Smooth muscle cell (in vitro differentiated cells): ENCODE data around the gene BRD3OS. TPM values are rescaled to one million over a fixed set of nuclear protein-coding genes. Genes with fewer than 3 reads are reported as not detected.

Experiments used
- DNase-seq: peaks from one replicate; lab custom pipeline; 2025; ENCODE audit not compliant: unreplicated experiment; lab: John Stamatoyannopoulos, UW
- H2AFZ ChIP-seq: fragments of 200-600 bp; sonication (generic); 2 replicates; pipeline ENCODE4 v1.6.0; 2016; ENCODE audit warnings: antibody characterized with exemption, low read depth, mild to moderate bottlenecking
- H3F3A ChIP-seq: fragments of 200-600 bp; sonication (generic); 2 replicates; pipeline ENCODE4 v1.6.0; 2017; ENCODE audit warnings: antibody characterized with exemption, low read depth
- H3K27ac ChIP-seq: fragments of 200-600 bp; sonication (generic); 2 replicates; pipeline ENCODE4 v1.5.1; 2016; ENCODE audit warnings: low read depth, mild to moderate bottlenecking
- H3K27me3 ChIP-seq: fragments of 200-600 bp; sonication (generic); 2 replicates; pipeline ENCODE4 v1.6.1; 2016; ENCODE audit warnings: low read depth, mild to moderate bottlenecking
- H3K36me3 ChIP-seq: fragments of 200-600 bp; sonication (generic); 2 replicates; pipeline ENCODE4 v1.5.1; 2016; ENCODE audit warnings: low read depth
- H3K4me1 ChIP-seq: fragments of 200-600 bp; sonication (generic); 2 replicates; pipeline ENCODE4 v1.5.1; 2016; ENCODE audit warnings: low read depth
- H3K4me2 ChIP-seq: fragments of 200-600 bp; sonication (generic); 2 replicates; pipeline ENCODE4 v1.6.0; 2016; ENCODE audit warnings: mild to moderate bottlenecking
- H3K4me3 ChIP-seq: fragments of 200-600 bp; sonication (generic); 2 replicates; pipeline ENCODE4 v1.5.1; 2016; ENCODE audit warnings: mild to moderate bottlenecking
- H3K79me2 ChIP-seq: fragments of 200-600 bp; sonication (generic); 2 replicates; pipeline ENCODE4 v1.6.0; 2016; ENCODE audit warnings: low read depth, mild to moderate bottlenecking
- H3K9ac ChIP-seq: fragments of 200-600 bp; sonication (generic); 2 replicates; pipeline ENCODE4 v1.6.0; 2016; ENCODE audit warnings: low read depth
- H3K9me3 ChIP-seq: fragments of 200-600 bp; sonication (generic); replicated peaks from 2 replicates; pipeline ENCODE4 v1.5.1; 2016; ENCODE audit warnings: low read depth
- H4K20me1 ChIP-seq: fragments of 200-600 bp; sonication (generic); 2 replicates; pipeline ENCODE4 v1.6.0; 2016; ENCODE audit warnings: low read depth
- WGBS: methylation state at CpG from one replicate; pipeline ENCODE4 v1.1.7; 2016; ENCODE audit warnings: low lambda C conversion rate; 5-methylcytosine and 5-hydroxymethylcytosine counted together
- polyA plus RNA-seq: library from polyadenylated mRNA; unstranded; fragments of >200 nt; fragmentation: Nextera tagmentation; extraction: Ambion mirVana; gene quantifications from 2 replicates; pipeline ENCODE4 v1.2.1, GENCODE V29; 2016
- total RNA-seq: library from RNA; depleted of rRNA; stranded (reverse); fragments of >200 nt; gene quantifications from 2 replicates; pipeline ENCODE4 v1.2.3, GENCODE V29; 2014
- TF ChIP-seq, protein P1 (sequence below): fragments of 200-600 bp; sonication (generic); IDR thresholded peaks from 2 replicates; pipeline ENCODE4 v1.5.1; 2017; ENCODE audit warnings: borderline replicate concordance, mild to moderate bottlenecking, antibody characterized with exemption; ENCODE audit not compliant: insufficient read depth, poor library complexity, severe bottlenecking

BRD3OS gene
- total and polyA plus RNA-seq, 2 experiments from 2014 or later: 16.0 to 16.1 TPM

DNA sequence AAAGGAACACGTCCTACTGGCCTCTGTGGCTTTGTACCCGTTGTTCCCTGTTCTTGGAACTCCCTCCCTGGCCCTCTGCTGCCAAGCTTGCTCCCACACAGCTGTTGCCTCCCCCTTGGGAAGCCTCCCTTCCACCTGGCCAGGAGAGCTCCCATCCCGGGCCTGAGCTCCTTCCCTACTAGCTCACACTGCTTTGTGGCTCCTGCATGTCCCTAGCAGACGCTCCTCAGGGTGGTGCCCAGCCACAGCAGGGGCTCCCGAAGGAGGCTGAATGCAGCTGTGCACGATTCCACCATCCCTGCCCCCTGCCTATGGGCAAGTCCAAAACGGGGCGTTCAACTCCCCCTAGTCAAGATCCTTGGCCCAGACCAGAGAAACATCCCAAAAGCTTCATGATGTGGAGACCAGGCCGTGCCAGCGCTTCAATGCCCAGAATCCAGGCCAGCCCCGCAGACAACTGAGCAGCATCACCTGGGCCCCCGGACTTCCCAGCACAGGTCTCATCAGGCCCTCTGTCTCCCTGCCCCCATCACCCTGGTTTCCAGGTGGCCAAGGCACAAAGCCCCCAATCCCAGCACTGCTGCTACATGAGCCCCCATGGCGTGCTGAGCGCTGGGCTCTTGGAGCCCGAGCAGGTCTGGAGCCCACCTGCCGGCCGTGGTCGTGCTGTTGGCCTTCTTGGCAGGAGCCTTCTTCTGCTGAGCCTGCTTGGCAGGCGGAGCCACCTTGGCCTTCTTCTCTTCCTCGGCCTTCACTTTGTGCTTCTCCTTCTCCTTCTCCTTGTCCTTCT is 14.3 kb downstream of the BRD3OS start:
- Histone ChIP-seq H3K9me3 (no peaks in the 10 kb centered on the region), H3K27ac (no peak overlapping the region), H3K4me1 (no peaks in the 10 kb centered on the region), H3K4me3 (no peak overlapping the region), H3K9ac (no peak overlapping the region), H2AFZ (no peak overlapping the region), H3K27me3 (no peaks in the 10 kb centered on the region), H3K36me3 (peaks cover 3% of the 10 kb centered on the region), H4K20me1 (peaks cover 14% of the 10 kb centered on the region), H3F3A (no peaks in the 10 kb centered on the region), H3K79me2 (no peaks in the 10 kb centered on the region), H3K4me2 (no peak overlapping the region)
- 96% methylated on average over 20 of the region's 20 CpGs for WGBS
- DNase-seq: no peak
- TF ChIP-seq, protein P1, sequence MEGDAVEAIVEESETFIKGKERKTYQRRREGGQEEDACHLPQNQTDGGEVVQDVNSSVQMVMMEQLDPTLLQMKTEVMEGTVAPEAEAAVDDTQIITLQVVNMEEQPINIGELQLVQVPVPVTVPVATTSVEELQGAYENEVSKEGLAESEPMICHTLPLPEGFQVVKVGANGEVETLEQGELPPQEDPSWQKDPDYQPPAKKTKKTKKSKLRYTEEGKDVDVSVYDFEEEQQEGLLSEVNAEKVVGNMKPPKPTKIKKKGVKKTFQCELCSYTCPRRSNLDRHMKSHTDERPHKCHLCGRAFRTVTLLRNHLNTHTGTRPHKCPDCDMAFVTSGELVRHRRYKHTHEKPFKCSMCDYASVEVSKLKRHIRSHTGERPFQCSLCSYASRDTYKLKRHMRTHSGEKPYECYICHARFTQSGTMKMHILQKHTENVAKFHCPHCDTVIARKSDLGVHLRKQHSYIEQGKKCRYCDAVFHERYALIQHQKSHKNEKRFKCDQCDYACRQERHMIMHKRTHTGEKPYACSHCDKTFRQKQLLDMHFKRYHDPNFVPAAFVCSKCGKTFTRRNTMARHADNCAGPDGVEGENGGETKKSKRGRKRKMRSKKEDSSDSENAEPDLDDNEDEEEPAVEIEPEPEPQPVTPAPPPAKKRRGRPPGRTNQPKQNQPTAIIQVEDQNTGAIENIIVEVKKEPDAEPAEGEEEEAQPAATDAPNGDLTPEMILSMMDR: no peak

DNA sequence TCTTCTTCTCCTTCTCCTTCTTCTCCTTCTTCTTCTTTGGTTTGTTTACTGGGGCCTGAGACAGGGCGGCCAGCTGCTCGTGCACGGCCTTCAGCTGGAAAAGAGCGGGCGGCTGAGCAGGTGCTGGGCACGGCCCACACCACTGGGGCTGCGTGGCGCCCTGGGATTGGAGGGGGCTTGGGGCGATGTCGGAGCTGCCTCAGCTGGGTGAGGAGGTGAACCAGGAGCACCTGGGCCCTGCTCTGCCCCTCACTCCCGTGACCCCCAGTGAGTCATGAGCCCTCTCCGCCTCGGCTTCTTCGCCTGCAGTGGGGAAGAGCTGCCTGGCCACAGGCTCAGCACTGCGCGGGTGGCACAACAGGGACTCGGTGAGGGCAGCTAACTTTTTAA is 14.9 kb downstream of the BRD3OS start:
- H3K9ac ChIP-seq: no peak overlapping the region
- no peaks in the 10 kb centered on the region for H3F3A ChIP-seq
- DNase-seq: no peak
- H3K27me3 ChIP-seq: no peaks in the 10 kb centered on the region
- TF ChIP-seq, protein P1: no peak
- no peak overlapping the region for H3K4me3 ChIP-seq
- no peaks in the 10 kb centered on the region for H3K9me3 ChIP-seq
- no peak overlapping the region for H2AFZ ChIP-seq
- H3K4me1 ChIP-seq: no peaks in the 10 kb centered on the region
- no peak overlapping the region for H3K4me2 ChIP-seq
- H4K20me1 ChIP-seq: peaks cover 17% of the 10 kb centered on the region
- H3K79me2 ChIP-seq: no peaks in the 10 kb centered on the region
- 99% methylated on average over 17 of the region's 17 CpGs for WGBS
- no peak overlapping the region for H3K27ac ChIP-seq
- peaks cover 3% of the 10 kb centered on the region for H3K36me3 ChIP-seq

DNA sequence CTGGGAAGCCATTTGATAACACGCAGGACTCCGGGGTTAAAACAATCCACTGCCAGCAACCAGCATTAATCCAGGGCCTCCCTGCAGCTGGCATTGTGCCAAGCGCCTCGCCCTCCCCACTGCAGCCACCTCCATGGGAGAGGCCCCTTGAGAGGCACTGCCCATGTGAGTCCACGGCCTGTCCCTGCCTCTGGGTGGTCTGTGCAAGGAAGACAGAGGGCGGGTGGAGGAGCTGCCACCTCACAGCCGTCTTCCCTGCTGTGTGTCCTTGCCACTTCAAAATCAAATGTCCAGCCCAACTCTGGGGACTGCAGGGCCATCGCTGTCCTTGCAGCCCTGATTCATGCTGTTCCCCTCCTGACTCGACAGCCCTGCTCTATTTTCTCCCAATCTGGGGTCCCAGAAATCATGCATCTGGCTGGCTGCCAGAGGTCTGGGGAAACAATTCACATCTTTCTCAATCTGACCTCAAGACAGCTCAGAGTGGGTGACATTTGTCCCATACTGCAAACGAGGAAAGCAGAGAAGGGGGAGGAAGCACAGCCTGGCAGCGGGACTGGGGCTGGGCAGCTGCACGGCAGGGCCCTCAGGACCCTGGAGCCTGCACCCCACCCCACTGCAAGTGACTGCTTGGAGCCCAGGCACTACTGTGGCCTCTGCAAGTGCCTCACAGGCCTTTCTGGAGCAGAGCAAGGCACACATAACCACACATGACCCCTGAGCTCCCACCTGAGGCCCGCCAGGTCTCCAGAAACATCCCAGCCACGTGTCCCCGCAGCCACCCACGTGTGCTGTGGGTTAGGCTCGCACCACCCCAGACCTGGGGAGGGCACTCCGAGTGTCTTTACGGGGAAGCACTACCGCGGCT is 15.7 kb downstream of the BRD3OS start:
- H3K4me2 ChIP-seq: no peak overlapping the region
- no peaks in the 10 kb centered on the region for H3K4me1 ChIP-seq
- no peaks in the 10 kb centered on the region for H3K79me2 ChIP-seq
- no peak overlapping the region for H3K27ac ChIP-seq
- H3K4me3 ChIP-seq: no peak overlapping the region
- H3F3A ChIP-seq: no peaks in the 10 kb centered on the region
- H3K36me3 ChIP-seq: peaks cover 3% of the 10 kb centered on the region
- H3K27me3 ChIP-seq: no peaks in the 10 kb centered on the region
- H3K9ac ChIP-seq: no peak overlapping the region
- H4K20me1 ChIP-seq: peaks cover 25% of the 10 kb centered on the region
- no peaks in the 10 kb centered on the region for H3K9me3 ChIP-seq
- TF ChIP-seq, protein P1: no peak
- WGBS: 94% methylated on average over 21 of the region's 21 CpGs
- H2AFZ ChIP-seq: no peak overlapping the region
- DNase-seq: no peak
